Panc1 (cell line): ENCODE measurements around the gene TMEM19.

Experiments used
- CTCF ChIP-seq: fragments of 450-650 bp; IDR thresholded peaks from 2 replicates; pipeline ENCODE4 v1.5.1; 2017; ENCODE audit warnings: mild to moderate bottlenecking
- TCF7L2 ChIP-seq: IDR thresholded peaks from 2 replicates; pipeline ENCODE4 v1.6.1; 2011; ENCODE audit warnings: mild to moderate bottlenecking, low read depth, low read length, inconsistent platforms

- TF ChIP-seq CTCF: no peak
- no peak for TF ChIP-seq TCF7L2
Observed at GRCh38 chr12:71742998-71743397, 57.1 kb downstream of the TMEM19 start.
